NCI-H2227 (cell line): ENCODE data around the gene GLE1.

Experiments
- DNase-seq: peaks from one replicate; lab custom pipeline; 2025; ENCODE audit not compliant: unreplicated experiment; lab: John Stamatoyannopoulos, UW

The GLE1 gene

GRCh38 chr9:128587453-128587852, 82.9 kb downstream of the GLE1 start:
- DNase-seq = no peak

- no peak for DNase-seq
These were observed 84.2 kb downstream of the GLE1 start for GRCh38 chr9:128588581-128589233.
